PC-9 (cell line): ENCODE measurements around the gene CNTNAP5. TPM values are rescaled to one million over a fixed set of nuclear protein-coding genes. Genes with fewer than 3 reads are reported as not detected.

Experiments
- BruUV-seq: library from RNA; stranded (reverse); fragments of 400-500 nt; replicated peaks from 2 replicates; lab custom pipeline; 2021; lab: Mats Ljungman, UMichigan
- CTCF ChIA-PET: fragments of 300-600 bp; sonication (Branson Sonifier 250); formaldehyde crosslinking; loops from one replicate; lab custom pipeline; 2022; ENCODE audit warnings: antibody characterized with exemption; lab: Charles Lee
- POLR2A ChIA-PET: fragments of 300-600 bp; sonication (Branson Sonifier 250); formaldehyde crosslinking; loops from one replicate; lab custom pipeline; 2022; ENCODE audit warnings: antibody characterized with exemption; ENCODE audit not compliant: unreplicated experiment; lab: Charles Lee
- DNase-seq, 2 experiments: peaks; one replicate each; pipeline versions ENCODE4 v3.0.0 to v3.0.0-alpha.2; 2015 to 2022; ENCODE audit warnings: mixed read lengths in 1 of 2
- H2AFZ ChIP-seq: fragments of 200-600 bp; sonication (generic); 2 replicates; pipeline ENCODE4 v1.8.1; 2017; ENCODE audit warnings: antibody characterized with exemption
- H3F3A ChIP-seq: fragments of 200-600 bp; sonication (generic); 2 replicates; pipeline ENCODE4 v1.8.1; 2017; ENCODE audit warnings: antibody characterized with exemption, mild to moderate bottlenecking, low read depth; ENCODE audit not compliant: insufficient read depth
- H3K27ac ChIP-seq: fragments of 200-600 bp; sonication (generic); 2 replicates; pipeline ENCODE4 v1.6.1; 2016; ENCODE audit warnings: mixed run types
- H3K27me3 ChIP-seq: fragments of 200-600 bp; sonication (generic); 2 replicates; pipeline ENCODE4 v1.6.1; 2016; ENCODE audit warnings: low read depth, mixed run types; ENCODE audit not compliant: insufficient read depth
- H3K36me3 ChIP-seq: fragments of 200-600 bp; sonication (generic); 2 replicates; pipeline ENCODE4 v1.6.1; 2016; ENCODE audit warnings: low read depth, mixed run types
- H3K4me1 ChIP-seq: fragments of 200-600 bp; sonication (generic); replicated peaks from 2 replicates; pipeline ENCODE4 v1.6.1; 2016; ENCODE audit warnings: mixed run types; ENCODE audit not compliant: insufficient read depth
- H3K4me2 ChIP-seq: fragments of 200-600 bp; sonication (generic); 2 replicates; pipeline ENCODE4 v1.6.1; 2017; ENCODE audit warnings: mixed run types
- H3K4me3 ChIP-seq: fragments of 200-600 bp; sonication (generic); 2 replicates; pipeline ENCODE4 v1.6.1; 2016; ENCODE audit warnings: mixed run types
- H3K79me2 ChIP-seq: fragments of 200-600 bp; sonication (generic); 2 replicates; pipeline ENCODE4 v1.6.1; 2017; ENCODE audit warnings: low read depth, mixed run types
- H3K9me2 ChIP-seq: fragments of 200-600 bp; sonication (generic); 2 replicates; pipeline ENCODE4 v1.8.1; 2017; ENCODE audit warnings: mild to moderate bottlenecking; ENCODE audit not compliant: insufficient read depth
- H3K9me3 ChIP-seq: fragments of 200-600 bp; sonication (generic); 2 replicates; pipeline ENCODE4 v1.8.1; 2016; ENCODE audit warnings: low read depth; ENCODE audit not compliant: insufficient read depth
- H4K20me1 ChIP-seq: fragments of 200-600 bp; sonication (generic); 2 replicates; pipeline ENCODE4 v1.8.1; 2017; ENCODE audit not compliant: insufficient read depth
- CTCF ChIP-seq: fragments of 200-600 bp; sonication (generic); conservative IDR thresholded peaks from 2 replicates; pipeline ENCODE4 v1.6.1; 2017; ENCODE audit warnings: mixed run types, antibody characterized with exemption, mild to moderate bottlenecking, moderate library complexity
- EZH2 ChIP-seq: fragments of 200-600 bp; sonication (generic); IDR thresholded peaks from 2 replicates; pipeline ENCODE4 v1.8.0; 2017; ENCODE audit warnings: antibody characterized with exemption, low read depth
- intact Hi-C: fragments of 100-400 bp; cut with micrococcal nuclease; formaldehyde crosslinking; loops from one replicate; pipeline ENCODE4 v1.10.0; 2022; ENCODE audit not compliant: unreplicated experiment
- total RNA-seq: library from RNA; stranded (reverse); gene quantifications from 2 replicates; pipeline ENCODE4 v1.2.3, GENCODE V29; 2021

CNTNAP5 gene
- total RNA-seq, 1 experiment from 2014 or later = not detected

GRCh38 chr2:124835331-124835730, 810.2 kb downstream of the CNTNAP5 start:
- BruUV-seq = no TSS peak
- intact Hi-C loops = no loop called here
- no peaks in the 10 kb centered on the region for H4K20me1 ChIP-seq
- CTCF ChIA-PET = no interaction called here
- H3F3A ChIP-seq = no peaks in the 10 kb centered on the region
- no peak overlapping the region for H3K27ac ChIP-seq
- no peaks in the 10 kb centered on the region for H3K27me3 ChIP-seq
- H3K36me3 ChIP-seq = no peaks in the 10 kb centered on the region
- H3K79me2 ChIP-seq = no peaks in the 10 kb centered on the region
- H3K9me2 ChIP-seq = no peaks in the 10 kb centered on the region; the same call in 1 of the 2 replicates
- no peak overlapping the region for H2AFZ ChIP-seq
- DNase-seq = peak in 1 of 2 experiments; percentile 15
- H3K4me1 ChIP-seq = no peaks in the 10 kb centered on the region
- no peak overlapping the region for H3K4me3 ChIP-seq
- H3K9me3 ChIP-seq = no peaks in the 10 kb centered on the region; the same call in 1 of the 2 replicates
- no peak overlapping the region for H3K4me2 ChIP-seq
- TF ChIP-seq CTCF (no peak), EZH2 (no peak)
- POLR2A ChIA-PET = no interaction called here

DNA sequence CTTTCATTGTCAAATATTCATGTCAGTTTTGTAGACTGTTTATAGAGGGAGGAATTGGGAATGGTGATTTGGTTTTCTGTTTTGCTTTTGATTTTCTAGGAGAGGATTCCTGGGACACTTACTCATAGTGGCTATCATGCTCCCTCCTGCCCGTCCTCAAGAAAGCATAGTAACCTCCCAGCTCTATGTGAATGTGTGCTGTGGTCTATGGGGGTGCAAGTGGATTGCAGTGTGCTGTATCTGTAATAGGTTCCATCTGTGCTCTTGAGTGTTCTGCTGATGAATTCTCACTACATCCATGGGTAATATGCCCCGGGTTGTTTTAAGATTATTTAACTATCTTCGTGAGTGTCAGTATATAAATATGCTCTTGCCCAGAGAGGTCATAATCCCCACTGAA, 811.3 kb downstream of the CNTNAP5 start:
- BruUV-seq = no TSS peak
- Histone ChIP-seq H3K4me2 (no peak overlapping the region), H3K36me3 (no peaks in the 10 kb centered on the region), H3K9me3 (no peaks in the 10 kb centered on the region), H4K20me1 (no peaks in the 10 kb centered on the region), H3K9me2 (no peaks in the 10 kb centered on the region; the same call in 1 of the 2 replicates), H3K27me3 (no peaks in the 10 kb centered on the region), H3K27ac (no peak overlapping the region), H3K79me2 (no peaks in the 10 kb centered on the region), H3K4me3 (no peak overlapping the region), H2AFZ (no peak overlapping the region), H3K4me1 (no peaks in the 10 kb centered on the region), H3F3A (no peaks in the 10 kb centered on the region)
- ChIA-PET CTCF (no interaction called here), POLR2A (no interaction called here)
- intact Hi-C loops = no loop called here
- TF ChIP-seq EZH2 (no peak), CTCF (no peak)
- peak in 1 of 2 experiments; percentile 28 for DNase-seq

DNA sequence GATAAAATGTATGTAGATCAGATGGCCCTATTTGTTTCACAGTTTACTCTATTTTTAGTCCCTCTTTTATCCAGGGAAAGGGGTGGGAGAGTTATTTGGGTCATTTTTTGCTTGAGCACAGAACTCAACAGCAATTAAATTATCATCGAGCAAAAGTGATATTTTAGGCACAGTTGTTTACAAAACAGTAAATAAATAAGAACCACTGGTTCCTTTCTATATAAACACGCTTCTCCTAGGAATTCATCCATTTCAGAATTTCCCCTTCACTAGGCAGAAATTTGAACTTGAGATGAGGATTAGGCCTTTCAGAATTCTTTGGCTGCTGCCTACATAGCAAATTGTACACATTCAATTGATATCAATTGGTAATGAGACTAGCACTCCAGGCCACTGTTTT, 812.4 kb downstream of the CNTNAP5 start:
- Histone ChIP-seq H3K4me1 (no peaks in the 10 kb centered on the region), H3K9me2 (no peaks in the 10 kb centered on the region), H3K4me3 (no peak overlapping the region), H3K27me3 (no peaks in the 10 kb centered on the region), H3K36me3 (no peaks in the 10 kb centered on the region), H3K4me2 (no peak overlapping the region), H3K79me2 (no peaks in the 10 kb centered on the region), H3F3A (no peaks in the 10 kb centered on the region), H2AFZ (no peak overlapping the region), H3K9me3 (no peaks in the 10 kb centered on the region), H4K20me1 (no peaks in the 10 kb centered on the region), H3K27ac (no peak overlapping the region)
- intact Hi-C loops = no loop called here
- TF ChIP-seq CTCF (no peak), EZH2 (no peak)
- ChIA-PET POLR2A (no interaction called here), CTCF (no interaction called here)
- BruUV-seq = no TSS peak
- peak in 1 of 2 experiments; percentile 8 for DNase-seq
